ENCODE results near the gene RAB11FIP4. TPM values are rescaled to one million over a fixed set of nuclear protein-coding genes. Genes with fewer than 3 reads are reported as not detected.

Gene RAB11FIP4
- total and polyA plus RNA-seq, 10 of the 15 experiments (the other 5 are each of a cell fraction or from before 2014, with no cell fraction given) = 1.4 to 27.0 (median 17.6) TPM

GRCh38 chr17:31487648-31488263, 96.3 kb downstream of the RAB11FIP4 start (continued):
- TF ChIP-seq ZBTB40 (IDR thresholded peaks at IDR 0.05; ENCODE audit: borderline replicate concordance) (no peak), BCL11A (IDR thresholded peaks at IDR 0.05; ENCODE audit: low read depth, low read length) (no peak), CHD2 (IDR thresholded peaks at IDR 0.05; ENCODE audit: borderline replicate concordance, low read depth, low read length) (no peak), BMI1 (IDR thresholded peaks at IDR 0.05; ENCODE audit: borderline replicate concordance) (no peak), ZBTB33 (IDR thresholded peaks at IDR 0.05) (no peak), NKRF (conservative IDR thresholded peaks at IDR 0.05) (no peak; the same call in 1 of the 2 replicates), ETV6 (conservative IDR thresholded peaks at IDR 0.05 in 1 of 2, IDR thresholded peaks at IDR 0.05 in 1 of 2; ENCODE audit: borderline replicate concordance in 1 of 2, low read depth in 1 of 2) (no peak), JUNB (IDR thresholded peaks at IDR 0.05) (no peak), MYB (IDR thresholded peaks at IDR 0.05; ENCODE audit: borderline replicate concordance, low read depth, low read length) (no peak), EED (IDR thresholded peaks at IDR 0.05; ENCODE audit: low read depth) (no peak; the same call in 1 of the 2 replicates), TBL1XR1 (IDR thresholded peaks at IDR 0.05; ENCODE audit: low read depth, low read length) (no peak), FOXK2 (IDR thresholded peaks at IDR 0.05) (no peak), CBFB (IDR thresholded peaks at IDR 0.05; ENCODE audit: low read depth) (no peak), NFYA (IDR thresholded peaks at IDR 0.05; ENCODE audit: borderline replicate concordance, low read depth, low read length) (no peak), TCF7 (IDR thresholded peaks at IDR 0.05; ENCODE audit: borderline replicate concordance) (no peak), POLR2AphosphoS2 (IDR thresholded peaks at IDR 0.05; ENCODE audit: low read depth, low read length) (no peak), ZNF217 (IDR thresholded peaks at IDR 0.05) (no peak), SMAD5 (IDR thresholded peaks at IDR 0.05; ENCODE audit: low read depth) (no peak), ZNF592 (IDR thresholded peaks at IDR 0.05) (no peak)
